HG03342 (cell line): ENCODE data around the gene FCGR3A.
A peak's percentile ranks its signal among the peaks of the same experiment; 100 is the strongest.
"Not testable (repeated sequence)": the region's sequence is repeated elsewhere in the genome, so short reads cannot be mapped to it uniquely, and the experiment has no call there.

Source experiments
- ATAC-seq: cut with Tn5 transposase; IDR thresholded peaks from one replicate; pipeline ENCODE4 v1.9.1; 2021; ENCODE audit warnings: mild to moderate bottlenecking, moderate library complexity; ENCODE audit not compliant: unreplicated experiment

Gene FCGR3A

DNA sequence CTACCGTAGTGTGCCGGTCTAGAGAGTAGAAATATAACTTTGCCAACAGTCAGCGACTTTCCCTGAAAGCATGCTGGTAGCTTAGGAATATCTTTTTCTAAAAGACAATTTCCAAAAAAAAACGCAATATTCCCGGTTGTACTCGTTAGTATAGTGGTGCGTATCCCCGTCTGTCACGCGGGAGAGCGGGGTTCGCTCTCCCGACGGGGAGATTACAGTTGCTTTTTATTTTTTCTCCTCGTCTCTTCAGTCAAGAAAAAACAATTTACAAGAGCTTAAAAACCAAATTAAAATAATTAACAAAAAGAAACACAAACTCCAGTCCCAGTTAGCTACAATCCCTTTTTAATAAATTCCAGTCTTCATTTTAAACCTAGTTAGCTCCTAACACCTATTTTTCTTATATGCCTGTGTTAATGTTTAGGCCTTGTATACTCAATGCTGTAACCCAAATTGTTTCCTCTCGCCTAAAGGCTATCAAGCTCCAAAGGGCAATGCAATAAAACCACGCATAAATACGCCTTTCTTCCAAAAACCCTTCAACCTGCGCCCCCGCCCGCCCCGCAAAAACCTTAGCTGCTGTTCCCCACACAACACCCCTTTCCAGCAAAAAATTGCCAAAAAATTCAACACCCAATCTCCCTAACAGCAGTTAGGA lies 17.5 kb downstream of the FCGR3A start:
- ATAC-seq: no peak

DNA sequence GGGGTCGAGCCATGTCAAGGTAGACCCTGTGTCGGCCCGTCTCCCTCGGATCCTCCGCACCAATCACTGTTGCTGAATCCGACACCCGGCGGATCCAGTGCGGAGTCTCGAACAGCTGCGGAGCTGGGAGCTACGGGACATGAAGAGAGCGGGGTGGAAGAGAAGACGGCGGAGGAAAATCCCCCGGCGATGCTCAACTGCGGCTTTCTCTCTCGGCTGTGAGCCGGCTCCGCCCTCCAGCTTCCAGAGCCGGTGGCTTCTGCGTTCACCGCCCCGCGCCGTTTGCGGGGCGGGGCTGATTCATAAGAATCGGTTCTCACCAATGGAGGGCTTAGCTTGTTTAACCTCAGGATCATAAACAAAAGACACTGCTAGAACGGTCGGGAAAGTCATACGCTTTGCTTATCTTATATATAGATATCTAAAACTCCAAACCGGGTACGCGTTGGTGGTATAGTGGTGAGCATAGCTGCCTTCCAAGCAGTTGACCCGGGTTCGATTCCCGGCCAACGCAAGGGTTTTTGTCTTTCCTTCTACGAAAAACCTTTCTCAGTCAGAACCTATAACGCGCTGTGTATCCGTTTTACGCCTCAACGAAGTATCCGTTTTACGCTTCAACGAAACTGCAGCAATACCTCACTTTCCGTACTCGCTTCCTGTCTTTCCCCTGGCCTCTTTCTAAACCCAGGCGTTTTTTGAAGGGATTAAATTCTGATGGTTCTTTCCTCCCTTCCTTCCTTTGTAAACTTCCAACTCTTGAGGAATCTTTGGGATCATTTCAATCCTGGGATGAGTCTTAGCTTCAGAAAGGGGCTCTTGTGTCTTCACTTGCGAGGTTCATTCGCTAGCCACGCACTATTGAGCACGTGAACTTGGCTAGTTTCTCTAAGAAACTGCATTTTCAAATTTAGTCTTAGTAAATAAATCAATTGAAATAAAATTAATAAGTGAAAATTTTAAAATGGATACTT lies 18.7 kb downstream of the FCGR3A start:
- peak; percentile 69 for ATAC-seq

DNA sequence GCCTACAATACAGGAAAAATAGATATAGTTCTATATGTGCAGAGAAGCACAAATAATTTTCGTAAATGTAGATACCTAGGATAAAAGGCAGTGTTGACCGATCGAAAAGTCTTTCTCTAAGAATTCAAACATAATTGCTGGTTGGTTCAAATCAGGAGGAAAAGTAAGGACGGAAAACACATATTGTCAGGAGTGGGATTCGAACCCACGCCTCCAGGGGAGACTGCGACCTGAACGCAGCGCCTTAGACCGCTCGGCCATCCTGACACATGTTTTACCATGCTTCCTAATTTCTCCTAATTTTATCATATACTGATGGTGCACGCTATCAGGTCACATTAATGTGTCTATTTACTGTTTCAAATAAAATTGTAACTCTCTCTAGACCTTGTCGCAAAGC lies 19.5 kb downstream of the FCGR3A start:
- peak; percentile 22 for ATAC-seq

DNA sequence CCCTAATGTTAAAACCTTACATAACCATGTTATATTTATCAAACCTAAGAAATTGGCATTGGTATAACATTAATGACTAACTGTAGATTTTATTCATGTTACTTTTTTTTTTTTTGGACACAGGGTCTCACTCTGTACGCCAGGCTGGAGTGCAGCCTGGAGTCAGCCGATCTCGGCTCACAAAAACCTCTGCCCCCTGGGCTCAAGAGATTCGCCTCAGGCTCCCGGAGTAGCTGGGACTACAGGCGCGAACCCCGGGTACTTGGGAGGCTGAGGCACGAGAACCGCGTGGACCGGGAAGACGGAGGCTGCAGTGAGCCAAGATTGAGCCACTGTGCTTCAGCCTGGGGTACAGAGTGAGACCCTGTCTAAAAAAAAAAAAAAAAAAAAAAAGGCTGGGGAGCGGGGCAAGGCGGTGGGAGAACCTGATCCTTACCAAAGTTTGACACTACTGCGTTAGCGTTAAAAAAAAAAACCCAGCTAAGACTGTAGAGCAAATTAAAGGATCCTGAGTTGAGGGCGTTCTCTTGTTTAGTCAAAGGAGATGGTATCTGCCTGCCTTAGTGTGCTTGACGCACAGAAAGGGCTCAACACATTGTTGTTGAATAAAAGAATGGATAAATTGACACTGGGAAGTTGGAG lies 20.0 kb downstream of the FCGR3A start:
- ATAC-seq: not testable (repeated sequence)

DNA sequence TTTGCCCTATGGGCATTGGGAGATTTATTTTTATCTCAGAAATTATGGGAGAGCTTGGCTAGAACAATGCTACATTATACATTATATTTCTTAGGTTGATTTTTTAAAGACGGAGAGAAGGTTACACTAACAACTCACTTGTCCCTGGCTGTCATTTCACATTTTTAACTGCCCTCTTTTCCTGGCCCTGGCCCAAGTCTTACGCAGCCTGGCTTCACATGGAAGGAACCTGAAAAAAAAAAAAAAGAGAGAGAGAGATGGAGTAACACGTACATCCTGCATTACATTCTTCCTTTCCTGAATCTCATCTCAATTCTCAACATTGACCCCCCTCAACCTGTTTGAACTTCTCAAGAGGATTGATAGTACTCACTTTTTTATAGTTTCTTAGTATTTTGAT lies 21.1 kb downstream of the FCGR3A start:
- not testable (repeated sequence) for ATAC-seq

DNA sequence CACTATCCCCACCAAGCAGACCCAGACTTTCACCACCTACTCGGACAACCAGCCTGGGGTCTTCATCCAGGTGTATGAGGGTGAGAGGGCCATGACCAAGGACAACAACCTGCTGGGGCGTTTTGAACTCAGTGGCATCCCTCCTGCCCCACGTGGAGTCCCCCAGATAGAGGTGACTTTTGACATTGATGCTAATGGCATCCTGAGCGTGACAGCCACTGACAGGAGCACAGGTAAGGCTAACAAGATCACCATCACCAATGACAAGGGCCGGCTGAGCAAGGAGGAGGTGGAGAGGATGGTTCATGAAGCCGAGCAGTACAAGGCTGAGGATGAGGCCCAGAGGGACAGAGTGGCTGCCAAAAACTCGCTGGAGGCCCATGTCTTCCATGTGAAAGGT lies 23.7 kb downstream of the FCGR3A start:
- ATAC-seq: not testable (repeated sequence)

DNA sequence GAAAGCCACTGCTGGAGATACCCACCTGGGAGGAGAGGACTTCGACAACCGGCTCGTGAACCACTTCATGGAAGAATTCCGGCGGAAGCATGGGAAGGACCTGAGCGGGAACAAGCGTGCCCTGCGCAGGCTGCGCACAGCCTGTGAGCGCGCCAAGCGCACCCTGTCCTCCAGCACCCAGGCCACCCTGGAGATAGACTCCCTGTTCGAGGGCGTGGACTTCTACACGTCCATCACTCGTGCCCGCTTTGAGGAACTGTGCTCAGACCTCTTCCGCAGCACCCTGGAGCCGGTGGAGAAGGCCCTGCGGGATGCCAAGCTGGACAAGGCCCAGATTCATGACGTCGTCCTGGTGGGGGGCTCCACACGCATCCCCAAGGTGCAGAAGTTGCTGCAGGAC lies 24.3 kb downstream of the FCGR3A start:
- ATAC-seq: not testable (repeated sequence)

DNA sequence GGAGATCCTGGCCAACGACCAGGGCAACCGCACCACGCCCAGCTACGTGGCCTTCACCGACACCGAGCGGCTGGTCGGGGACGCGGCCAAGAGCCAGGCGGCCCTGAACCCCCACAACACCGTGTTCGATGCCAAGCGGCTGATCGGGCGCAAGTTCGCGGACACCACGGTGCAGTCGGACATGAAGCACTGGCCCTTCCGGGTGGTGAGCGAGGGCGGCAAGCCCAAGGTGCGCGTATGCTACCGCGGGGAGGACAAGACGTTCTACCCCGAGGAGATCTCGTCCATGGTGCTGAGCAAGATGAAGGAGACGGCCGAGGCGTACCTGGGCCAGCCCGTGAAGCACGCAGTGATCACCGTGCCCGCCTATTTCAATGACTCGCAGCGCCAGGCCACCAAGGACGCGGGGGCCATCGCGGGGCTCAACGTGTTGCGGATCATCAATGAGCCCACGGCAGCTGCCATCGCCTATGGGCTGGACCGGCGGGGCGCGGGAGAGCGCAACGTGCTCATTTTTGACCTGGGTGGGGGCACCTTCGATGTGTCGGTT lies 24.8 kb downstream of the FCGR3A start:
- peak; percentile 22 for ATAC-seq

DNA sequence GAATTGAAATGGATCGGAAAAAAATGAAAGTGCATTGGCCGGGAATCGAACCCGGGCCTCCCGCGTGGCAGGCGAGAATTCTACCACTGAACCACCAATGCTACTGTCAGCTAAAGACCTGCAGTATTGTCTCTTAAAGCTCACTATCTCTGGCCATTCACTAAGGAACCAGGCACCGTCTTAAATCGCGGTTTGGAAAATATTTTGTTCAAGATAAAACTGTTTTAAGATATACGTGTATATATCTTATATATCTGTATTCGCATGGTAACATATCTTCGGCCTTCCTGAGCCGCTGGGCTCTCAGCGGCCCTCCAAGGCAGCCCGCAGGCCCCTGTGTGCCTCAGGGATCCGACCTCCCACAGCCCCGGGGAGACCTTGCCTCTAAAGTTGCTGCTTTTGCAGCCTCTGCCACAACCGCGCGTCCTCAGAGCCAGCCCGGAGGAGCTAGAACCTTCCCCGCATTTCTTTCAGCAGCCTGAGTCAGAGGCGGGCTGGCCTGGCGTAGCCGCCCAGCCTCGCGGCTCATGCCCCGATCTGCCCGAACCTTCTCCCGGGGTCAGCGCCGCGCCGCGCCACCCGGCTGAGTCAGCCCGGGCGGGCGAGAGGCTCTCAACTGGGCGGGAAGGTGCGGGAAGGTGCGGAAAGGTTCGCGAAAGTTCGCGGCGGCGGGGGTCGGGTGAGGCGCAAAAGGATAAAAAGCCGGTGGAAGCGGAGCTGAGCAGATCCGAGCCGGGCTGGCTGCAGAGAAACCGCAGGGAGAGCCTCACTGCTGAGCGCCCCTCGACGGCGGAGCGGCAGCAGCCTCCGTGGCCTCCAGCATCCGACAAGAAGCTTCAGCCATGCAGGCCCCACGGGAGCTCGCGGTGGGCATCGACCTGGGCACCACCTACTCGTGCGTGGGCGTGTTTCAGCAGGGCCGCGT lies 25.5 kb downstream of the FCGR3A start, which contains the start of gene HSPA6:
Gene HSPA6, plus strand, starts transcription at position 724 of the 925 bp plus-strand sequence. Its CDS starts 119 bp downstream, at position 843.
- ATAC-seq: peak; percentile 54

DNA sequence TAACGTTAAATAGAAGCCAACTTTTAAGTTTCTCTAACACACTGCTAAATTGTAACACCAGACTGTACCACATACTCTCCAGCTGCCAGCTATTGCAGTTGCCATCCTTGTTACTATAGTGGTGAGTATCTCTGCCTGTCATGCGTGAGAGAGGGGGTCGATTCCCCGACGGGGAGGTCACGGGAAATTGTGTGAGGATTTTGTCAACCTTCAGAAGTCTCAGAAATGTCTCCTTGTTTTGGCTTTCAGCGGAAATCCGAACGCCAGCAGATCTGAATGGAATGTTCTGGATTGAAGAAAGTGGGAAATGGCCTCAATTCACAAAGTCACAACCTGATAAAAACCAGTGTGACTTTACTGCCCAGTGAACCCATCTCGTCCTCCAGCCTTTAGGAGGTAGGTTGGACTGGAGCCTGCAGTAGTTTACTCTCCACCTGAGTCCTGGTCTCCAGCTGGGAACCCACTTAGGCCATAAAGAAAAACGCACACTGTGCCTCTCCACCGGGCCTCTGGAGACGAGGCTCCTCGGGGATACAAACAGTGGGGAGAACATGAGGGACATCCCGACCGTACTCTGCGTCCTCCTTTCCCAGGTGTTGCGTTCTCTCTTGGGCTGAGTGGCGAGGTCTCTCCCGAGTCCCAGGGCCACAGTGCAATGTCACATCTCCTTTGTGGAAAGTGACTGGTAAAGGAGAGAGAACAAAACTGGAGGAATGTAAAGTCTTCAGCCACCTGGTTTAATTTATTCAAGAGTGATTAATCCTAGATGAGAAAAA lies 26.4 kb downstream of the FCGR3A start:
- not testable (repeated sequence) for ATAC-seq

DNA sequence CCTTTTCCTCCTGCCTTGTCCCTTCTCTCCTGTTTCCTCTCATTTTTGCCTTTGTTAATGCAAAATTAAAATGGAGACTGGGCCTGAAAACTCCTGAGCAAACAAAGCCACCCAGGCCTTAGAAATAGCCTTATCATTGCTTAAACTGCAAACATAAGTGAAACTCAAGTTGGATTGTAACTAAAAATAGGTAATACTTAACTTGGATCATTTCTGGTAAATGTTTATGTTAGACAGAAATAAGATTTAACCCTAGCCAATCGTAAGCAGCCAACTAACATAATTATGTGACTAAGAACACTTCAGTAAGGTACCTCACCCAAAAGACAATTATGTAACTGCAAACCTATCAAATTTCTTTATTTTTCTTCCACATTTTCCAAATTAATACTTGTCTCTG lies 35.7 kb downstream of the FCGR3A start:
- not testable (repeated sequence) for ATAC-seq

DNA sequence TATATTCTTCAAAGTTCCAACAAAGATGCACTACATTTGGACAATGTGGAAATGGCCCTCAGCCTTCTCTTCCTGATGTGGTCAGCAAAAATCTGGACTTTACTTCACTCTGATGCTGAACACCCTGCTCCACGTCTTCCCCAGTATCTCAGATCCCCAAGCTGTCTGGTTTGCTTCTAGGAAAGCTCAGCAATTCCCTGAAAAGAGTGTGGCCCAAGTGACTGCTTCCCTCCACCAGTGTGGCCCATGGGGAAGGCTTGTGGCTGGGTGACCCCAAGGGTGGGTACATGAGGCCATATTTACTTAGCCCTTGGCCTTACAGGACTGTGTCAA lies 36.2 kb downstream of the FCGR3A start:
- ATAC-seq: not testable (repeated sequence)

DNA sequence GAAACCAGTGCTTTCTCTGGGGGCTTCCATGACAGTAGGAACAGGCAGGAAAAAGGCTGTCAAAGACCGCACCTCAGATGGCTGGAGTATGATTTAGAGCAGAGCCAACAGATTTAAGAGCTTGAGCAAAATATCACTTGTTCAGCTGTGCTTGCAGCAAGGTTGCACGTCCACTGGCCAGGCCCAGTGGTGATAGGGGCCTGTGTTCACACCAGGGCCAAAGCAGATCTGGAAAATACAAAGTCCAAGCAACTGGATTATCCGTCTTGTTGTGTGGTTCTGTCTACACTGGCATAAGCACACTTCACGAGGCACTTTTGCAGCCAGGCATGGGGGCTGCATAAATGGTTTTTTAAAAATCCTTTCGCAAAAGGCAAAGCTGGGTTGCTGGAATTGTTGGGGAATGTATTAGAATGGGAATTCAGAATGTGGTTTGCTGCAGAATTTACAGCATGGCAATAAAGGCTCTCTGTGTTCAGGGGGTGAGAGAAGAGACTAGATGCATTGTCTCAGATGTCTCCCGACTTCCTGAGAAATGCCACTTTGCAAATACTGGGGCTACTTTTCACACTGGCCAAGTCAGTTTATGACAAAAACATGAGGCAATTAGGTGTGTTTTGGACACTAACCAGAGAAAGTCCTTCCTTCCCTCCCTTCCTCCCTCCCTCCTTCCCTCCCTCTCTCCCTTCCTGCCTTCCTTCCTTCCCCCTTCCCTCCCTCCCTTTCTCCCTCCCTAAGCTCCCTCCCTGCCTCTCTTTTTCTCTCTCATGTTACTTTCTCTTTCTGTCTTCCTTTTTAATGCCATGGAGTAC lies 36.8 kb downstream of the FCGR3A start:
- ATAC-seq: not testable (repeated sequence)

DNA sequence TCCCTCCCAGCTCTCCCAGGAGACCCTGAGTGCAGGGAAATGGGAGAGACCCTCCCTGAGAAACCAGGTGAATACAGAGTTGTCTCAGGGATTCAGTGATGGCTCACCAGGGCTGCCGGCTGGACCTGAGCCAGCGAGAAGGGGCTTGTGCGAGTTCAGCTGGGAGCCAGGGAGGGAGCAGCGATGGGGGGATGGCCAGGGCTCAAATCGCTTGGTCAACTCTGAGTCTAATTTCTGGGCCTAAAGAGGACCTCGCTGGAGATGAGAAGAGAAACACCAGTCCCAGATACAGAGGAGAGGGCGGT lies 37.9 kb downstream of the FCGR3A start:
- no peak for ATAC-seq

DNA sequence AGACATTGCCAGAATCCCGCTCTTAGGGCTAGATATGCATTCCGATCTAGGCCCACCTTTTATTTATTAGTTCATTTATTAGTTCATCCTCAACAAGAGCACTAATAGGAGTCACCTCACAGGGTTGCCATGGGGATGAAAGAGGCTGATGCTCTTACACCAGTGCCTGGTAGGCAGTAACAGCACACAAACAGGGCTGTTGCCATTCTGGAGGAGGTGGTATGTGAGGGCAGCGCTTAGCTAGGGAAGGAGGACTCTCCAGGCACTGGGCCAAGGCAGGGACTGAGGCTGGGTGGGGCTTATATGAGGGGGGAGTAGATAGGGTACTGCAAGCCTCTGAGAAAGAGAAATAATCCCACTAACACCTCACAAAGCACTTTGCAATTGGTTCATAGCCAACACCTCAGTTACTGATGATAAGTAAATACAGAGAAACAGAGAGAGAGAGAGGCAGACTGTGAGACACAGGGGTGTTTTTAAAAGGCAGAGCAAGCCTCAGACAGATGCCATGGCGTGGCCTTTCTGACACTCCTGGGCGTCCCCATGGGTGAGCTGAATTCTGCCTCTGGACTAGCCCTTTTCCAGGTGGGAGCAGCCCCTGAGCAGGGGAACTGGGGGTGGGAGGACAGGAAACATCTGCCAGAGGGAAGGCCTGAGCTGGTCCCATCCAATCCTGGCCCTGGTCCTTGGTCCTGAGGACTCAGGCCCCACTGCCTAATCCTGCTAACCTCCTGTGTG lies 38.4 kb downstream of the FCGR3A start:
- no peak for ATAC-seq

DNA sequence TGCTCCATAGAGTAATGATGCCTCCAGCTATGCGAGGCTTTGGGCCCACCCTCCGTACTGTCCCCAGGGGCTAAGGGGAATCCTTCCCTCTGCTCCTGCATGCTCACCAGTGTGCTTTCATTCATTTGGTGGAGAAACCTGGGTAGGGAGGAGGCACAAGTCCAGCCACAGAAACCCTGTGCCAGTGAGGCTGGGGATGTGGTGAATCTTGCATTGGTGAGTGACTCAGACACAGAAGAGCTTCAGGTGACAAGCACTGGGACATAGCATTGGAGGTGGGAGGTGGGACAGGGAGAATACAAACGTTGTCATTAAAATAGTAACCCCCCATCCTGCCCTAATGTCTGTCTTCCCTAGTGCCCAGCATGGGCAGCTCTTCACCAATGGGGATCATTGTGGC lies 39.1 kb downstream of the FCGR3A start:
- no peak for ATAC-seq

DNA sequence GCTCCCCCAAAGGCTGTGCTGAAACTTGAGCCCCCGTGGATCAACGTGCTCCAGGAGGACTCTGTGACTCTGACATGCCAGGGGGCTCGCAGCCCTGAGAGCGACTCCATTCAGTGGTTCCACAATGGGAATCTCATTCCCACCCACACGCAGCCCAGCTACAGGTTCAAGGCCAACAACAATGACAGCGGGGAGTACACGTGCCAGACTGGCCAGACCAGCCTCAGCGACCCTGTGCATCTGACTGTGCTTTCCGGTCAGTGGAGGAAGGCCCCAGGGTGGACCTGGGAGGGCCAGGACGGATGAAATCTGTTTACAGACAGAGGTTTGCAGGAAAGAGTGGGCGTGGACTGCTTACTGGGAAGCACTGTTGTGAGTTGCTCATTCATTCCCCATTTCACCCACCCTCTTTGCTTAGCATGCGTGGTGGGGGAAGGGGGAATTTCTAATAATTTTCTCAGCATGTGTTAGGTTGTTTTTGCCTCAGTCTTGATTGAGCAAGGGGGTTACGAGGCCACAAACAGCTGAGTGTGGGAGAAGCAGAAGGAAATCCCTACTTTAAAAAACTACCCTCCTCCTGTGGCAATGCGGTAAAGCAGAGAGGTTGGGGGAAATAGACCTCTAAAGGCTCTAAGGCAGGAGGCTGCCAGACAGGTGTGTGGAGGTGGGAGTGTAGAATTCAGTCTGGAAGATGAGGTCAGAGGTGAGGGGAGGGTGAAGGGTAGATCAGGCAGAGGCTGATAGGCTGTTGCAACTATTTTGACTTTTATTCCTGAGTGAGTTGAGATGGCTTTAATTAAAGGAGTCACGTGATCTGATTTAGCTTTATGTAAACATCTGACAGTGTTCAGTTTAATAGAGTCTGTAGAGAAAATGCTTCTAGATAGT lies 43.0 kb downstream of the FCGR3A start:
- no peak for ATAC-seq
